ENCODE results near the gene PLP2.
A peak's percentile ranks its signal among the peaks of the same experiment; 100 is the strongest.

PLP2 gene

DNA sequence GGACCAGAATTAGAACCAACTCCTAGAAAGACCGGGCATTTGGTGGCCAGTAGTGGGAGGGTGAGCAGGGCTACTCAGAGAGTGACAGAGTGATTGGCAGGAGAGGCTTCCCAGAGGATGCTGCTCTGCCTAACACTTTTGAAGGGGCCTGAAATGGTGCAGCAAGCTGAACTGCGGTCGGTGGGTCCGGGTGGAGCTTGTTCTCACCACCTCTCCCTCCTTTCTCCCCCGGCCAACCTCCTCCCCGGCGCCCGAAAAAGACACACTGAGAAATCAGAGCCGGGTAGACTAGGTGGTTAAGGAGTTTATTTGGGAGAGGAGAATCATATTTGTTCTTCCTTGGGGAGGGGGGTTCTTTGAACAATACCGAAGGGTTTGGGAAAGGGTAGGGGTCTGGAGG lies 15.8 kb downstream of the PLP2 start:
- no peak for DNase-seq

DNA sequence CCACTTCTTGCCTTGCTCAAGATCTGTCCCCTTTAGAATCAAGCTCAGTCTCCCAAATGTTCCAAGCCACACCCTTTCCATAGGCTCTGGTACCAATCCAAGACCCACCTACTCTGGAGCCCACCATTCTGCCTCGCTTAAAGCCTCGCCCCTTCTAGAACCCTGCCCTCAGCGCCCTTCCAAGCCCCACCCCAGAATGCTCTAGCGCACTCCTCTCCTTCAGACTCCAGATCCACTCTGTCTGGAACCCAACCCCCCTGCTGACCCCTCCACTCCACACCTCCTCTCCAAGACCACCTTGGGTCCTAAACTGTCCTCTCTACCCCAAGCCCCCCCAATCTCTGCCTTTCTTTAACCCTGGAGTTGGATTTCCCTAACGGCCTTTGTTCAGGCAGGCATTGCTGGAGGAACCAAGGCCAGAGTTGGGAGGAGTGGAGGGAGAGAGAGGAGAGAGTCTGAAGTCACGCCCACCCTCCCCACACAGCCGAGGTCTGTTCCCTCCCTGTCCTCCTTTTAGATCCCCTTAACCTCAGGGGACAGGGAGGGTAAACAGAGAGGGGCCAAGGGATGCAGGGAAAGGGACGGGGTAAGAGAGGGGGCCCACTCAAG lies 16.9 kb downstream of the PLP2 start:
- no peak for DNase-seq

DNA sequence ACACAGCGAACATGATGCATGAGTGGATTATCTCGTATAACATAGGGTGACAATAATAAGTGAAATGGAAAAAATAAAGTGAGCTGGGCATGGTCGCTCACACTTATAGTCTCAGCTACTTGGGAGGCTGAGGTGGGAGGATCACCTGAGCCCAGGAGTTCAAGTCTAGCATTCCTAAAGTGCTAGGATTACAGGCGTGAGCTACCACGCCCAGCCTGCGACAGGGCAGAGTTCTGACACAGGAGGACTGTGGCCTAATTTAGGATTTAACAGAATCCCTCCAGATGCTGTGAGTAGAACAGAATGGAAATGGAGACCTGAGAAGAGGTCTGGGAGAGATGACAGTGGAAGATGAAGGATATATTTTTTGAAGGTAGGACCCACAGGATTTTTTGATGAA lies 17.9 kb downstream of the PLP2 start:
- no peak for DNase-seq

DNA sequence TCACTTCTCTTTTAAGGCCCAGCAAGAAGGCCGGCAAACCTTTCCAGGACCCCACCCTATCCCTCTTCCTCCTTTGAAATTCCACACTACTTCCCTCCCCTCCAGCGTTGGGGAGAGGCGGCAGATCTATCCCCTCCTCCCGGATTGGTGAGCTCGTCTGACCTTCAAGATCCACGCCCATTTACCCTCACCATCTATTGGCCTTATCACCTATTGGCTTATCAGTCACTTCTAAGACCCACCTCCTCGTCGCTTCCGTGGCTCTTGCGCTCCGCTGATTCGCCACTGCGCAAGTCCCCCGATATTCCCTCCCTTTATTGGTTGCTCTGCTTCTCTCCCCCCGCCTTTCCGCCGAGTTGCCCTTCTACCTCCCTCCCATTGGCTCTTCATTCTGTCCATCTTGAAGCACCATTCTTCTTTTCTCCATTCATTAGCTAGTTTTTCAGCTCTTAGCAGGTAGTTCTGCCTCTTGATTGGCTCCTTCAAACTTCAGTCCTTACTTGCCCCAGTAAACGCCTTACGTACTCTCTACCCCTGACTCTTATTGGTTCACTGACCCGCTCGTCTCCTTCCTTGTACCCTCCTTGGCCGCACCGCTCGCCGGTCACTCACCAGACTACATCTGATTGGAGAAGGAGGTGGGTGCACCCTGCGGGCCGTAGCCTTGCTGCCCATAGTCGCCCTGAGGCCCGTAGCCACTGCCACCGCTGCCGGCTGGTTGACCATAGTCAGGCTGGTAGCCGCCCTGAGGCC lies 19.3 kb downstream of the PLP2 start:
- DNase-seq, result peak; percentile 98

DNA sequence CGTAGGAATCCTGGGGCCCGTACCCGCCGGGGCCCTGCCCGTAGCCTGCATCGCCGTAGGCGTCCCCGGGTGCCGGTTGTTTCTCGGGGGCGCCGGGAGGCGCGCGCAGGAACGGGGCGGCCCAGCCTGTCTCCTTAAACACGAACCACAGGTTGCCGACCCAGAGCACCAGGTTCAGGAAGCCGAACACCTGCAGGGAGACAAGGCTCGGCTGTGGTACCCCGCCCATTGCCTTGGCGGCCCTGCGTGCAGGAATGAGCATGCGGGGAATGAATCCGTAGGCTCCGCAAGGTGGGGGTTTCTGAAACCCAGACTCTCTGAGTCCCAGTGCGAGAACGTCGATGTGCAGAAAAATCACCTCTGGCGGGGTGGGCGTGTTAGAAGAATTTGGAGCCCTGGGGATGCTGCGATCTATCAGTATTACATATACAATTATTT lies 19.9 kb downstream of the PLP2 start:
- peak; percentile 69 for DNase-seq

DNA sequence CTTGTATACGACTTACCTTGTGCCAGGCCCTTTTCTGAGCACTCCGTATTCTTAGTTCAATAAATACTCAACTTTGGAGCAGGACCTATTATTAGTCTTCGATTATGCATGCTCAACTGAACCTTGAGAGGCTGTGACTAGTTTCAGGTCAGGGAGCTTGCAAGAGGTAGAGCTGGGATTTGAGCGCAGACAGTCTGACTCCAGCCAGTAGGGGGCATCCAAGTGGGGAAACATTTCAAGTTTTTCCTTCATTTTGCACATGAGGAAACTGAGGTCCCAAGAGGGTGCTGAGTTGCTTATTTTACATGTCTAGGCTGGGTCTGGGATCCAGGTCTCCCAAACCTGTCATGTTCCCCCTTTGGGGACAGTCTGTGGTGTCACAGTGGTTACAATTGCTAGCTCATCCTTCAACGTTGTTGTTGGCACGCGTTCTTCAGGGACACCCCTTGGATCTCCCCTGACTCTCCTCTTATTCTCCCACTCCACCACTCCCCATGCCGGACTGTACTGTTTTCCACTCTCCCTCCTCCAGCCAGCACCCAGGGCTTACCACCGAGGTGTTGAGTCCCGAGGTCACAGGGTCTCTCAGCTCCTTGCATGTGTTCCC lies 21.1 kb downstream of the PLP2 start:
- DNase-seq, result peak; percentile 22

DNA sequence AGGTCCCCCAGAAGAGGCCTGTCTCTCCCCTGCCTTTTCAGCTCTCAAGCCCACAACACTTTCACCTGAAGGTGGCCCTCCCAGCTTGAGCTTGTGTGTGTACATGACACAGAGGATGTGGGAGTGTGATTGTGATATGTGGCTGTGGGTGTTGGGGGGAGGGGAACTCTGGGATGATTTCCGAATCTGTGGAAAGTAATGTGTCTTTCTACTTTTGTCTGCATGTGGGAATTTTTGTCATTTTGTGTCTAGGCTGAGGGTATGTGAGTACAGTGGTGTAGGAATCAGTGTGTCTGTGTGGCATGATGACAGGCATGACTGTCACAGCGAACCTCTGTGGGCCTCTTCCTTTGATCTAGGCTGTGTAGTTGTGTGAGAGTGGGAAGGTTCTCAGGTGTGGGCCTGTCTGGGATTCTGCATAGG lies 21.9 kb downstream of the PLP2 start:
- DNase-seq, result no peak

DNA sequence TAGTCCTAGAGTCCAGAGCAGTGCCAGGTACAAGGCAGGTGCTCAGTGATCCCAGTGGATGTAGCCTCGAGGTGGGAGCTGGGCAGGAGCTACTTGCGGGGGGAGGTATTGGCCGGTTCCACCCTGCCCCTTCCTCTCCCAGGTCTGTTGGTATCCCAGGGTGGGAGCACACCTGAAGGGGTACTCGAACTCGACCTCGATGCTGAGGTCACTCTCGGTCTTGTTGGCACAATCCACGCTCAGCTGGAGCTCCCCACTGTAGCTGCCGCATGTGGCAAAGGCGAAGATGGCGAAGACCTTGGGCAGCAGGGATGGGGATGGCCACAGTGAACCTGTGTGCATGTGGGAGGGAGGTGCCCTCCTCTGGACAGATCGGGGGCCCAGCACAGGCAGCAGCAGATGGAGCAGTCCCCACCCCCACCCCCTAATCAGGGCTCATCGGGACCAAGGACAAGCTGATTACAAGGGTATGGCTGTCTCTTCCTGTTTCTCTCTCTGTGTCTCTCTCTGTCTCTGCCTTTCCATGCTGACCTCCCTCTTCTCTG lies 25.9 kb downstream of the PLP2 start:
- no peak for DNase-seq

DNA sequence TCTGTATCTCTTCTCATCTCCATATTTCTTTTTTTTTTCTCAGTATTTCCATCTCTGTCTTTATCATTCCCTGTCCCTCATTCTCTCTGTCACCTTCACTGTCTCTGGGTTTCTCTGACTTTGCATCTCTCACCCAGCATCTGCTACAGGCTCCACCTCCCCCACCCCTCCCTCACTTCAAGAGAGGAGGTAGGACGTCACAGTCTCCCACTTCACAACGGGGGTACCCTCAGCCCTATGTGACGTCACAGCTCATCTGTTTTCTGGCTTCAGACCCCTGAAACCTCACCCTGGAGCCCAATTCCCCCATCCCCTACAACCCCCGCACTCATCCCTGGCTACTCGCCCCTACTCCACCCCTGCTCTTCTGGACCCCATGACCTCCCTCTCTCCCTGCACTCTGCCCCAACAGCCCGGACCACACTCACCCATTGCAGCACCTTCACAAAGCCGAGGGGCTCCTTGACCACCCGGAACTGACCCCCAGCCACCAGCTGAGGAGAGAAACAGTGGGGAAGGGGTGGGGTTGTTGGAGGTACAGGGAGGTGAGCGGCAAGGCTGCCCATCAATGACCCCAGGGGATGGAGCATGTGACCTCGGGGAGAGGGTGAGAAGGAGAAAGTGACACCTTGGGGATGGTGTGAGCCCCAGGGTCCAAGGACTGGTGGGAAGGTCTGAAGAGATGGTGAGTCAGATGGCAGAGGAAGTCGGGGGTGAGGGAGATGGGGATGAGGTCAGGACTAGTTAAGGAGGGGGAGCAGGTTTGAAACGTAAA lies 27.0 kb downstream of the PLP2 start:
- no peak for DNase-seq

DNA sequence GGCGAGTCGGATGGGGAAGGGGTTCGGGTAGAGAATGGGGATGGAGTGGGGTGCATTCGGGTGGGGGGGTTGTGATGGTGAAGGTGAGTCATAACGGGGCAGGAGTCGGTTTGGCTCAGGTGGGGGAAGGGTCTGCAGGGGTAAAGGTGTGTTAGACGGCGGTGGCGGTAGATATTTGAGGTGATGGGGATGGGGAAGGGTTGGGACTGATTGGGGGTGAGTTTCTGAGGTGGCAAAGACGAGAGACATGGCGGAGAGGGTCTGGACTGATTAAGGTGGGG lies 27.6 kb downstream of the PLP2 start:
- no peak for DNase-seq

DNA sequence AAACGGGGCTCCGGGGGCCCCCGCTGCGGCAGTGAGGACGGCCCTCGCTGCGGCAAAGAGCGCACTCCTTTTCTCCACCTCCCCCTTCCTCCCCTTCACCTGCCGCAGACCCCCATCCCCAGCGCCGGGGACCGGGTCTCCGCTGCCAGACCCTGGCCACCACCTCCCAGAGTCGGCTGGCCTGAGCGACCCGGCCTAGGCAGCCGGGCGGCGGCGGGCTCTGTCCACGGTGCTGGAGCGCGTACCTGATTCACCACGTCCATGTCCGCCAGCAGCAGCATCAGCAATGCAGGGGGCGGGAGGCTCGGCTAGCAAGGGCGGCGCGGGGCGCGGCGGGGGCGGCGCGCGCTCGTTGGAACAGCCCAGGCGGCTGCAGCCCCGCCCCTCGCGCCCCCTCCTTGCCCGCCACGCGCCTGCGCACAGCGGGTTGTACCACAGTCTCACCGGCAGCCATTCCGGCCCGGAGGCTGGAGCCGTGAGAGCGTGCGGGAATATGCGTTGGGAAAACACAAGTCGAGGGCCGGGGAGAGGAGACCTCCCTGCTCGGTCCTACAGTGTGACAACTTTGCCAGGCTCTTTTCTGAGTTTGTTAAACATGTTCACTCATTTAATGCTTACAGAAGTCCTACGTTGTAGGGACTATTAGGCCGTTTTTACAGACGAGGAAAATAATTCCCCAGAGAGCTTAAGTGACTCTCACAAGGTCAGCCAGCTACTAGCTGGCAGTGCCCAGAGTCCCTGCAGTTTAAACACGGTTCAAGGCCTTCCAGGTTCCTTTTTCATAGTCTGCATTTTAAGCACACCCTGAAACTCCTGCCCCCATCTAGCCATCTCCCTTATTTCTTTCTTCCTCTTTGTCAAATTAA lies 28.4 kb downstream of the PLP2 start, which contains the start of gene SYP:
Gene SYP (minus strand): TSS at position 288 of the 866 bp plus-strand sequence. CDS start 7 bp downstream, at position 281.
- peak; percentile 90 for DNase-seq

DNA sequence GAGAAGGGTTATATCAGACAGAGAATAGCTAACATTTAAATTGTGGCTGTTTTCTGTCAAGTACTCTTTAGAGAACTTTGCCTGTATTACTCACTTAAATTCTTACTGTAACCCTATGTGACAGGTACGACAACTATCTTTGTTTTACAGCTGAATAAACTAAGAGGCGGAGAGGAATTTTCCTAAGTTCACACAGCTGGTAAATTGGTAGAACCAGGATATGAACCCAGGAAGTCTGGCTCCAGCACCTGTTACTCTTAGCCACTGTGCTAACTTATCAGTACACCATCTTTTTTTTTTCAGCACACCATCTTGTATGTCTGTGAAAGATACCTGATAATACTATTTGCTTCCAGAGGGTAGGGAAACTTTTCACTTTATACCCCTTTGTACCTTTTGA lies 30.3 kb downstream of the PLP2 start:
- peak; percentile 57 for DNase-seq

DNA sequence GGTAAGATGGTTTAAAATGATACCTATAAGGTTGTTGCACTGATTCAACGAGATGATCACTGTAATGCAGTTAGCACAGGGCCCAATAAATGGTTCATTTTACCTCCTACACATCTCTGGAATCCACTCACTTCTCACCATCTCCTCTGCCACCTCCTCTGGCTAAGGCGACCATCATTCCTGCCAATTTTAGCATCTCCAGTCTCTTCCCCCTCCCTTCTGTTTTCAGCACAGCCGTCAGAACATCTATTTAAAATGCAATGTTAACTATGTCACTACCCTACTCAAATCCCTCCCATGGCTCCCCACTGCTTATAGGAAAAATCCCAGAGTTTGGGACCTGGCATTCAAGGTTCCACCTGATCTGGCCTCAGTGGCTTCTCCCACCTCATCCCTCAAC lies 31.8 kb downstream of the PLP2 start:
- no peak for DNase-seq

DNA sequence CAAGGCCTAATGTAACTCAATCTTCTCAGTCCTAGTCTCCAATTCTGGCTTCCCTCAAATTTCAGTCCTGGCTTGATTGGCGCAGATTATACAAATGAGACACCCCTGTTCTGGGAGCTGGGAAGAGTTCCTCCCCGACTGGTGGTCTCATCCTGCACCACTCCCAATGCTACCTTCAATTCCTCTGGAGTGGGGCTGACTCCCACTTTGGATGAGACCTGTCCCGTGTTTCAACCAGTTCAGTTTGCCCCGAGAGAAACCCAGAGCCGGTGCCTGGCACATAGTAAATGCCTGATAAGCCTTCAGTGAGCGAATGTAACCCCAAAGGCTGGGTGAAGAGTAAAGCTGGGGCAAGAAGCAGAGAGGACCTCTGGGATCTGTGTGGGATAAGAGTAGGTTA lies 32.3 kb downstream of the PLP2 start:
- DNase-seq, result no peak

DNA sequence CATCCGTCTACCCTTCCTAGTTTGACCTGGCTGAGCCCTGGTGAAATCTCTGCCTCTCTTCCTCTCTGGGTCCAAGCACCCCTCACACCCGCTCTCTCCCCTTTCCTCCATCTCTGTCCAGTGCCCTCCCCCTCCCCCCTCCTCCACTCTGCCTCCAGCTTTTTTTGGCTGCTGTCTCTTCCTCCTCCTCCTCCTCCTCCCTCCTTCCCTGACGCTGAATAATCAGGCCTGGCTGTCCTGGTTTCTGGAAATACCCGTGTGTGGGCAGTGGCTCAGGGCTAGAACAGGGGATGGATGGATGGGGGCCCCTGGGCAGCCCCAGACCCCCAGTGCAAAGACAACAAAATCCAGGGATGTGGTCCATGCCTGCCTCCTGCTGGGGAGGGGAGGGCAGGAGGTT lies 33.0 kb downstream of the PLP2 start:
- DNase-seq, result no peak

DNA sequence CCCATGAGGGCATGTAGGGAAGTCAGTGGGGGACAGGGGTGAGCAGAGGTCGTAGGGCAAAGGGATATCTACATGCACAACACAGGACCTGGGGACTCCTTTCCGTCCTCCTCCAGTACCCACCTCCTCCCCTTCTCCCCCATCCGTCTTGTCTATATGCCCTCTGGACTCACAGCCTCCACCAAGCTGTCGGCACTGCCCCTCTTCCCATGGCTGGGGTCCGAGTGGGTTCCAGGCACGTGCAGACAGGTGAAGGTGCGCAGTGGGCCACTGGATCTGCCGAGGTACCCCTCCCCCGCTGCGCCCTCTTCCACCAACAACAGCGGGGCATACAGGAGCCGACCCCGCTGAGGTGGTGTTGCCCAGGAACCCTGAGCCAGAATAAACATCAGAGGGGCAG lies 33.7 kb downstream of the PLP2 start:
- no peak for DNase-seq

DNA sequence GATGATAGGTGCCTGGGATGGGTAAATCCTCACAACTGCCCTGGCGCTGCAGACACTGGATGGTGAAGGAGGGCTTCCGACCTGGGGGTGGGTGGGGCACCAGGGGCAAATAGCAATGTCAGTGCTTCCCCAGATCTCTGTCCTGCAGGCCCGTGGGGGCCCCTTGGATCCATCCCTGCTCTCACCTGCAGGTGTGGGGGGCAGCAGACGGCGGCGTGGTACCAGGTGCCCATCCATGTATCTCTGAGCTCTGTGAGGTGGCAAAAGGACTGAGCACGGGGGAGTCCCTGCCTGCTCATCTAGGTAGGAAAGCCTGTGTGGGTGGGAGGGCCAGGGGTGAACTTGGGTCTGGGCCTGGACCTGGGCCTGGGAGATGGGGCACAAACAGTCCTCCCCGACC lies 34.8 kb downstream of the PLP2 start:
- DNase-seq, result no peak

DNA sequence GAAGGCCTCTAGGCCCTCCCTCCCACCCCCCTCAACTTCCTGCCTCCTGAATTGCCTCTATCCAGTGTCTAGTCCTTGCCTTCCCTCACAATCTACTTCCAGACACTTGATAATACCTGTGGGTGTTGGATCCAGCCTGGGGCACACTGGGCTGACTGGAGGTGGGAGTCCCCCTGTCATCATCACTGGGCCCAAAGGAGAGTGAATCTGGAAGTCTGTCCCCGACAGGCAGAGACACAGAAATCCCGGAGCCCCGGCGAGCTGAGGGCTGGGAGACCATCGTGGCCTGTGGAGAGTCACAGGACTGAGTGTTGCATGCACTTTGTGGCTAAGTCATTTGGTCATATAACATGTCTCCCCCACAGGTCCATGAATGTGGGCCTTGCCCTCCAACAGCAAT lies 36.7 kb downstream of the PLP2 start:
- no peak for DNase-seq

DNA sequence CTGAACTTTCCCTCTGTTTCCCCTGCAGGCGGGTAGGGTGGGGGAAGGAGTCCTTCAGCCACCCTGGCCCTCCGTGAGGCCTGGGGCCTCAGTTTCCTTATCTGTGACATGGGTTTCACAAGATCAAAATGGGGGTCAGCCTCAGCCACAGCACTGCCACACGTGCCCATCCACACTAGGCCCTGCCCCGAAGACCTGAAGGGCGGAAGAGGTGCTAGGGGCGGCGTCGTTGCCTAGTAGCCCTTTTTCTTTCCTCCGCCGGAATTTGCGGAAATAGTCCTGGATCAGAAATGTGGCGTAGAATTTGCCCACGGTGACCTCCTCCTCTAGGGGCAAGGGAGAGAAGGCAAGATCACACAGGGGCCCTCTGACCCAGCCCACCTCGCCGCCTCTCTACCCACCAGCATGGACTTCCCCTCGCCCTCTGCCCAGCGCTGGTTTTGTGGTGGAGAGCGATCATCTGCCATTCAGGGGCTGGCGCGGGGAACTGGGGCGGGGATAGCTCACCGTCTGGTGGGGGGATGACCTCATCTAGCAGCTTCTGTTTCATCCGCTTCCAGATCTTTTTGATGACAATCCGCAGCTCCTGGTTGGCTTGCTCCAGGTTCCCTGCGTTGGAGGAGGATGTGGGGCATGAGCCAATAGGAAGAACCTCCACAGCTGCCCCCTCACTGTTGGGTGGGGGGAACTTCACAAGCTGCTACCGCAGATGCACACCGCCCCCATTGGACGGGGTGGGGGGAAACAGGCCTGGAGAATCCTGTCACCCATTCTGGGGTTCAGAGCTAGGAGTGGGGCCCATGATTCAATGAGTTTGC lies 37.9 kb downstream of the PLP2 start:
- DNase-seq, result peak; percentile 74

DNA sequence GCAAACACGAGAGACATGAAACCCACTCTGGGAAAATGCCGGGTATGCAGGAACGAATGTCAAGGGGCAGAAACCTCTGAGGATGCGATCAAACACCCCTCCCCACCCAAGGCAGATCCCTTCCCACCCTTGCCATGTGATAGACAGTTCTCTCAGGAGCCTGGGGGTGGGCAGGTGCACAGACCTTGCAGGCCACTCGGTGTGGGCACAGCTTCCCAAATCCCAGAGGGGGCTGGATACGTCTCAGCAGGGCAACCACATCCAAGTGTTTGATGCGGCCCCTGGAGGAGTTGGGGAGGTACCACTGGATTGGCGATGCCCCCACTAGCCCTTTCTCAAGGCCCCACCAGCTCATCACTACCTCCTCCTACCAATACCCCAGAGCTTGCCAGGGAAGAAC lies 38.7 kb downstream of the PLP2 start:
- DNase-seq, result no peak

DNA sequence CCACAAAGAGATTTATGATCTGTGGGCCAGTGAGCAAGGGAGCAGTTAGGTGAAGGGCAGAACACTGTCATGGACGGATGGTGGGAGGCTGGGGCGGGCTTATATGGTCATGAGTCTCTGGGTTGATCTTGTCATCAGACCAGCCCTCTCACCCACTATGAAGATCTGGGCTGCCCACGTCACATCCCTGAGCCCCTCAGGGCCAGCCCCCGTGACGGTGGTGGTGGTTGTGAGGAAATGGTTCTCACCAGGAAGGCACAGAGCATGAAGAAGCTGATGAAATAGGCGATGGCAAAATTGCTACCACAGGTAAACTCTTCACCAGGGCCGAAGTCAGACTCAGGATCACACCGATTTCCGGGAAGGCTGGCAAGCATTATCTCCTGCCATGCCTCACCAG lies 39.4 kb downstream of the PLP2 start:
- no peak for DNase-seq

DNA sequence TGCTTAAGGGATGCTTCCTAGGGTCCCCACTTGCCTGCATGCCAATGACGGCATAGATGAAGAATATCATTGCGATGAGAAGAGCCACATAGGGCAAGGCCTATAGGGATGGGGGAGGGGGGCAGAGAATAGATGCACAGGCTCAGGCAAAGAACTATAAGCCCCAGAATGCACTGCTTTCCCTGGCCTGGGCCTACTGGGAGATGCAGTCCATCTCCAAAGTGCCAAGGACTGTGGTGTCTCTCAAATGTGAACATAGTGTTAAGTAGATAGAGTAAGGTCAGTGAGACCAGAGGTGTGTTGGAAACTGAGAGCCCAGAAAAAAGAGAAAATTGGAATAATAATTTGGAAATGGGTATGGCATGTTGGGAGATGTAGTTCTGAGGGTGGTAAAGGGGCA lies 40.5 kb downstream of the PLP2 start:
- DNase-seq, result no peak
